GM18505 (cell line): ENCODE measurements around the gene PDE3A.
"Not testable (repeated sequence)": the region's sequence is repeated elsewhere in the genome, so short reads cannot be mapped to it uniquely, and the experiment has no call there.

ENCODE experiments used
- ATAC-seq: cut with Tn5 transposase; IDR thresholded peaks from one replicate; pipeline ENCODE4 v1.9.1; 2021; ENCODE audit not compliant: unreplicated experiment
- POLR2A ChIP-seq: IDR thresholded peaks from 4 replicates; pipeline ENCODE4 v1.6.1; 2011; ENCODE audit warnings: borderline replicate concordance; ENCODE audit not compliant: insufficient read depth, insufficient read length; ENCODE audit errors: extremely low read depth

Gene PDE3A

GRCh38 chr12:20366776-20367409 lies 1.4 kb upstream of the PDE3A start:
- no peak for ATAC-seq
- TF ChIP-seq POLR2A: no peak

- no peak for TF ChIP-seq POLR2A
- no peak for ATAC-seq
These were observed 689 bp upstream of the PDE3A start for GRCh38 chr12:20367583-20368113.

DNA sequence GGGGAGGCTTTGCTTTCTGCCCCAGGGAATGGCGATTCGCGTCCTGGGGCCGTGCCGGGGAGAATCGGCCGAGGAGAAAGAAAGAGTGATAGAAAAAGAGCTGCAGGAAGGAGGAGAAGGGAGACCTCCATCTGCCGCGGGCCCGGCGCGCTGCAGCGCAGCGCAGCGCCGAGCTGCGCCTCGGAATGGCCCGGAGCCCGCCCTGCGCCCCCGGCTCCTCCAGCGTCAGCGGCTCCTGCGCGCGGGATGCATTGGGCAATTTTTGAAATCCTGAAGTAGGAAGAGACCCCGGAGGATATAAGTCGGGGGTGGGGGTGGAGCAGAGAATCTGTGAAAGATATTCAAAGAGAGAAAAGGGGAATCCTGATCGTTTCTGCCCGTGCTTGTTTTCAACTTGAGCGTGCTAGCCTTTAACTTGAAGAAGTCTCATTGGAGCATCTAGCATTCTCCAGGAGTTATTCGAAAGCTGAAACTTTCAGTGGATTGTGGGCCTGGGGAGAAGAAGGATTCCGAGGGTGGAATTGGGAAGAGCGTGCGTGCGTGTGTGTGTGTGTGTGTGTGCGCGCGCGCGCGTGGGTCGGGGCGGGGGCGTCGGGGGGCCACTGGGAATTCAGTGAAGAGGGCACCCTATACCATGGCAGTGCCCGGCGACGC lies 441 bp downstream of the PDE3A start:
- ATAC-seq: no peak

DNA sequence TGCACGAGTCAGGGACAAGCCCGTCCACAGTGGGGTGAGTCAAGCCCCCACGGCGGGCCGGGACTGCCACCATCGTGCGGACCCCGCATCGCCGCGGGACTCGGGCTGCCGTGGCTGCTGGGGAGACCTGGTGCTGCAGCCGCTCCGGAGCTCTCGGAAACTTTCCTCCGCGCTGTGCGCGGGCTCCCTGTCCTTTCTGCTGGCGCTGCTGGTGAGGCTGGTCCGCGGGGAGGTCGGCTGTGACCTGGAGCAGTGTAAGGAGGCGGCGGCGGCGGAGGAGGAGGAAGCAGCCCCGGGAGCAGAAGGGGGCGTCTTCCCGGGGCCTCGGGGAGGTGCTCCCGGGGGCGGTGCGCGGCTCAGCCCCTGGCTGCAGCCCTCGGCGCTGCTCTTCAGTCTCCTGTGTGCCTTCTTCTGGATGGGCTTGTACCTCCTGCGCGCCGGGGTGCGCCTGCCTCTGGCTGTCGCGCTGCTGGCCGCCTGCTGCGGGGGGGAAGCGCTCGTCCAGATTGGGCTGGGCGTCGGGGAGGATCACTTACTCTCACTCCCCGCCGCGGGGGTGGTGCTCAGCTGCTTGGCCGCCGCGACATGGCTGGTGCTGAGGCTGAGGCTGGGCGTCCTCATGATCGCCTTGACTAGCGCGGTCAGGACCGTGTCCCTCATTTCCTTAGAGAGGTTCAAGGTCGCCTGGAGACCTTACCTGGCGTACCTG lies 1.1 kb downstream of the PDE3A start:
- TF ChIP-seq POLR2A: no peak
- ATAC-seq: no peak

More for the DNA sequence above, 441 bp downstream of the PDE3A start:
- no peak for TF ChIP-seq POLR2A

GRCh38 chr12:20370014-20370386 lies 1.7 kb downstream of the PDE3A start:
- ATAC-seq: no peak
- TF ChIP-seq POLR2A: no peak

DNA sequence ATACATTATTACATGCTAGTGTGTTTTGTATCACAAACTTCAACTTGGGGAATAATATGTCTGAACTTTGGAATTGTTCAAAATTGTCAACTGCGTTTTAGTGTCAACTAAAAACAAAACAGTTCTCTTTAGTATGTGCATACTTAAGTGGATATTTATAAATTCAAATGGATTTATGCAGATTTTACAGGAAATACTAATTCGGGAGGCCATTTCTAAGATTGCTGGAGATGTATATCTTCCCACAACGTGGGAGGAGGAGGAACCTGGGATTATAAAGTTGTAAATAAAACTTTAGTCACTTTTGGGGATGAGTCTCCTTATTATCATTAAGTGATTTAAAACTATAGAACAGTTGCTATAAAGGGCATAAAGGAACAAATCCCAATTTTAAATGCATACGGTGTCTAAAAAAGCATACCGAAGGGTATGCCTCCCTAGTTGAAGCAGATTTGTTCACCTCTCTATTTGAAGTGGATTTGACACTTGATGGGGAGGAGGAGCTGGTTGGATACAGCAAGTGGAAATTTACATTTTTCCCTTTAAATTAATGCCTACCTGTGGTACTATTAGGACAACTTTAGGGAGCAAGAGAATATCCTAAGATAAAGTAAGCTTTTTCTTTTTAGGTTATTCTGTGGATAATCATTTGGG lies 2.7 kb downstream of the PDE3A start:
- no peak for ATAC-seq

GRCh38 chr12:20372326-20373096 lies 4.2 kb downstream of the PDE3A start:
- ATAC-seq: no peak
- no peak for TF ChIP-seq POLR2A

More for the DNA sequence above, 2.7 kb downstream of the PDE3A start:
- TF ChIP-seq POLR2A: no peak

DNA sequence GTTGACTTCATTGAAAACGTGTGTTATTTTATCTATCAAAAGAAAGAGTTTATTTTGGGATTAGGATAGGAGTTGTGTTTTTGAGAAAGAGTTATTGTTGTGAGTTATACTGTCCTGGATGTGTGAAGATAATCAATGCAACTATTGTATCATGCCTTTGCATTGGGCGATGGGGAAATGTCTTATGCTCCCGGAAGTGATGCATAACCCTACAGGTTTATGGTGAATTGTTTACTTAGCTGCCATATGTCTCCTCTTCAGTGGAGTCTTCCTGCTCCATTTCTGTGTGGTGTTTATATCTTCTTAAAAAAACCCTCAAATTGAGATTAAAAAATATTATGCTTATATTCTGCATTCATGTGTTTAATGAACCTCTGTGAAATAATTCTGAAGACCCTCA lies 6.5 kb downstream of the PDE3A start:
- TF ChIP-seq POLR2A: no peak
- no peak for ATAC-seq

GRCh38 chr12:20375560-20375959 lies 7.2 kb downstream of the PDE3A start:
- no peak for TF ChIP-seq POLR2A
- ATAC-seq: no peak

- TF ChIP-seq POLR2A: no peak
- ATAC-seq: no peak
These were observed 8.6 kb downstream of the PDE3A start for GRCh38 chr12:20376984-20377383.

- no peak for TF ChIP-seq POLR2A
- ATAC-seq: no peak
These were observed 9.4 kb downstream of the PDE3A start for GRCh38 chr12:20377750-20378149.

DNA sequence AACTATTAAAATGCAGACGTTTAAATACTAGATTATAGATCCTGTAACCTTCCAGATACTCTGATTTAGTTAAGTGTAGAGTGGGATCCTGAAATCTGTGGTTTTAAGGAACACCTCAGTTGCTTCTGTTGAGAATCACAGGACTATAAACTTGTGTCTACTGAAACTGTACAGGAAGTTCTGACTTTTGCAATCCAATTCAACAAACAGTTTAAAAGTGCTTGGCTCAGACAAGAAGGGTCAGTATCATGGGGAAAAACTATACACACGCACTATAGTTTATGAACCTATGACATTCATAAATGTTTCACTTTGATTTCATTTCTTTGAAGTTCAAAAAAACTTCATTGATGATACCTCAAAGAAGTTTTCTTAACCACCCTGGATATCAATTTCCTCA lies 13.8 kb downstream of the PDE3A start:
- no peak for ATAC-seq
- TF ChIP-seq POLR2A: no peak

DNA sequence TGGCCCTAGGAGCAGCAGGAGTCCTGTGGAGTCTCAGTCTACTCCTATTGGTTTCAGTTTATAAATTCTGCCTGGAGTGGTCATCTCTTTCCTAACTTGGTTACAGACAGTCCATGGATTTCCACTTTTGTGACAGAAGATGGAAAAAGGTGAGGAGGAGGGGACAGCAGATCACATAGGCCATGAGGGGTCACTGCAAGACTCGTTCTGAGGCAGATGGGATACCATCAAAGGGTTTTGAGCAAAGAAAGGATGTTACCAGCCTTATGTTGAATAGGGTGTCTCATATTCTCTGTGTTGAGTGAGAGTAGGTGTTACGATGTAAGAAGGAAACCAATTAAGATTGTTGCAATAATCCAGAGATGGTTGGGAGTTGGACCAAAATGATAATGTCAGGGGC lies 15.3 kb downstream of the PDE3A start:
- no peak for ATAC-seq
- TF ChIP-seq POLR2A: no peak

DNA sequence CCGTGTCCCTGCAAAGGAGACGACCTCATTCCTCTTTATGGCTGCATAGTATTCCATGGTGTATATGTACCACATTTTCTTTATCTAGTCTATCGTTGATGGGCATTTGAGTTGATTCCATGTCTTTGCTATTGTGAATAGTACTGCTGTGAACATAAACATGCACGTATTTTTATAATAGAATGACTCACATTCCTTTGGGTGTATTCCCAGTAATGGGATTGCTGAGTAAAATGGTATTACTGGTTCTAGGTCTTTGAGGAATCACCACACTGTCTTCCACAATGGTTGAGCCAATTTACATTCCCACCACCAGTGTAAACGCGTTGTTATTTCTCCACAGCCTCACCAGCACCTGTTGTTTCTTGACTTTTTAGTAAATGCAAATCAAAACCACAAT lies 16.5 kb downstream of the PDE3A start:
- ATAC-seq: not testable (repeated sequence)
